GM23338 (cell line): ENCODE data around the gene ADSS1.

Experiments
- CREB1 ChIP-seq: fragments of 250-450 bp; sonication (Bioruptor Pico); IDR thresholded peaks from 2 replicates; pipeline ENCODE4 v1.5.0; 2020; ENCODE audit warnings: low read depth, mild to moderate bottlenecking, moderate library complexity
- EZH2 ChIP-seq: fragments of 200-600 bp; sonication (generic); IDR thresholded peaks from one replicate; pipeline ENCODE4 v1.8.0; 2017; ENCODE audit warnings: antibody characterized with exemption, mild to moderate bottlenecking, low read depth; ENCODE audit not compliant: unreplicated experiment
- EZH2phosphoT487 ChIP-seq: fragments of 200-600 bp; sonication (generic); IDR thresholded peaks from one replicate; pipeline ENCODE4 v1.8.1; 2018; ENCODE audit warnings: antibody characterized with exemption; ENCODE audit not compliant: unreplicated experiment
- JUNB ChIP-seq: IDR thresholded peaks from one replicate; pipeline ENCODE4 v1.6.1; 2016; ENCODE audit warnings: antibody characterized with exemption; ENCODE audit not compliant: unreplicated experiment
- NANOG ChIP-seq: IDR thresholded peaks from 2 replicates; pipeline ENCODE4 v1.6.1; 2016; ENCODE audit warnings: antibody characterized with exemption, borderline replicate concordance
- POLR2AphosphoS5 ChIP-seq: IDR thresholded peaks from 2 replicates; pipeline ENCODE4 v1.6.1; 2016; ENCODE audit warnings: antibody characterized with exemption, low read depth
- REST ChIP-seq: IDR thresholded peaks from one replicate; pipeline ENCODE4 v1.6.1; 2018; ENCODE audit warnings: antibody characterized with exemption; ENCODE audit not compliant: unreplicated experiment
- STAT1 ChIP-seq: IDR thresholded peaks from one replicate; pipeline ENCODE4 v1.6.1; 2016; ENCODE audit warnings: antibody characterized with exemption; ENCODE audit not compliant: unreplicated experiment
- ZNF114 ChIP-seq: fragments of 250-450 bp; sonication (Bioruptor Pico); IDR thresholded peaks from 2 replicates; pipeline ENCODE4 v1.5.0; 2020; ENCODE audit warnings: mild to moderate bottlenecking, moderate library complexity
- ZNF462 ChIP-seq: fragments of 250-450 bp; sonication (Bioruptor Pico); IDR thresholded peaks from 2 replicates; pipeline ENCODE4 v1.5.0; 2020; ENCODE audit warnings: mild to moderate bottlenecking, moderate library complexity
- TF ChIP-seq, protein P1 (sequence below), 2 experiments: fragments of 200-600 bp in 1 of 2; sonication (generic) in 1 of 2; conservative IDR thresholded peaks; 2 replicates each; pipeline versions ENCODE4 v1.5.1 to v1.6.1; 2016 to 2017; ENCODE audit warnings: antibody characterized with exemption in 2 of 2, low read depth in 2 of 2, mild to moderate bottlenecking in 2 of 2, moderate library complexity in 1 of 2

DNA sequence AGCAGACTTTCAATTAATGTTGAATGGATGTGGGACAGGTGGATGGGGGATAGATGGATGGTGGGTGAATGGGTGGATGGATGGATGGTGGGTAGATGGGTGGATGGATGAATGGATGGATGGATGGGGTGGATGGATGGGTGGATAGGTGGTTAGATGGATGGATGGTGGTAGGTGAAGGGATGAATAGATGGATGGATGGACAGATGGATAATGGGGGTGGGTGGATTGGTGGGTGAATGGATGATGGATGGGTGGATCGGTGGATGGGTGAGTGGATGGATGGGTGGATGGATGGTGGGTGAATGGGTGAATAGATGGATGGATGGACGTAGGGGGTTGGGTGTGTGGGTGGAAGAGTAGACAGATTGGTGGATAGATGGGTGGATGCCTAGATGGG is 48.6 kb upstream of the ADSS1 start:
- TF ChIP-seq EZH2, result no peak
- TF ChIP-seq, protein P1, sequence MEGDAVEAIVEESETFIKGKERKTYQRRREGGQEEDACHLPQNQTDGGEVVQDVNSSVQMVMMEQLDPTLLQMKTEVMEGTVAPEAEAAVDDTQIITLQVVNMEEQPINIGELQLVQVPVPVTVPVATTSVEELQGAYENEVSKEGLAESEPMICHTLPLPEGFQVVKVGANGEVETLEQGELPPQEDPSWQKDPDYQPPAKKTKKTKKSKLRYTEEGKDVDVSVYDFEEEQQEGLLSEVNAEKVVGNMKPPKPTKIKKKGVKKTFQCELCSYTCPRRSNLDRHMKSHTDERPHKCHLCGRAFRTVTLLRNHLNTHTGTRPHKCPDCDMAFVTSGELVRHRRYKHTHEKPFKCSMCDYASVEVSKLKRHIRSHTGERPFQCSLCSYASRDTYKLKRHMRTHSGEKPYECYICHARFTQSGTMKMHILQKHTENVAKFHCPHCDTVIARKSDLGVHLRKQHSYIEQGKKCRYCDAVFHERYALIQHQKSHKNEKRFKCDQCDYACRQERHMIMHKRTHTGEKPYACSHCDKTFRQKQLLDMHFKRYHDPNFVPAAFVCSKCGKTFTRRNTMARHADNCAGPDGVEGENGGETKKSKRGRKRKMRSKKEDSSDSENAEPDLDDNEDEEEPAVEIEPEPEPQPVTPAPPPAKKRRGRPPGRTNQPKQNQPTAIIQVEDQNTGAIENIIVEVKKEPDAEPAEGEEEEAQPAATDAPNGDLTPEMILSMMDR (conservative IDR thresholded peaks at IDR 0.05; ENCODE audit: low read depth in 2 of 2), result no peak
- TF ChIP-seq POLR2AphosphoS5, result no peak
- TF ChIP-seq REST, result no peak
- no peak for TF ChIP-seq EZH2phosphoT487
- no peak for TF ChIP-seq CREB1
- TF ChIP-seq ZNF114, result no peak
- no peak for TF ChIP-seq JUNB
- TF ChIP-seq NANOG, result no peak
- no peak for TF ChIP-seq ZNF462
- TF ChIP-seq STAT1, result no peak
